Right lobe of liver (tissue), 4 donors: Measurements from ENCODE around the gene CDKAL1.

Experiments used
- POLR2A ChIP-seq: fragments of 450-650 bp; IDR thresholded peaks from one replicate; pipeline ENCODE4 v1.6.1; 2017; ENCODE audit warnings: antibody characterized with exemption, mild to moderate bottlenecking
- TF ChIP-seq, protein P1 (sequence below), 4 donors: fragments of 200-600 bp in 3 of 4; fragments of 450-650 bp in 1 of 4; IDR thresholded peaks; one replicate each; pipeline versions ENCODE4 v1.5.1 to v1.8.0; 2016 to 2022; ENCODE audit warnings: antibody characterized with exemption in 4 of 4, mild to moderate bottlenecking in 2 of 4
- donor health status: DM: no; HTN: no; CAD: no.
- donor health status: DM: no; HTN: no; CAD: no.
- donor health status: DM: no; HTN: yes; CAD: no.

DNA sequence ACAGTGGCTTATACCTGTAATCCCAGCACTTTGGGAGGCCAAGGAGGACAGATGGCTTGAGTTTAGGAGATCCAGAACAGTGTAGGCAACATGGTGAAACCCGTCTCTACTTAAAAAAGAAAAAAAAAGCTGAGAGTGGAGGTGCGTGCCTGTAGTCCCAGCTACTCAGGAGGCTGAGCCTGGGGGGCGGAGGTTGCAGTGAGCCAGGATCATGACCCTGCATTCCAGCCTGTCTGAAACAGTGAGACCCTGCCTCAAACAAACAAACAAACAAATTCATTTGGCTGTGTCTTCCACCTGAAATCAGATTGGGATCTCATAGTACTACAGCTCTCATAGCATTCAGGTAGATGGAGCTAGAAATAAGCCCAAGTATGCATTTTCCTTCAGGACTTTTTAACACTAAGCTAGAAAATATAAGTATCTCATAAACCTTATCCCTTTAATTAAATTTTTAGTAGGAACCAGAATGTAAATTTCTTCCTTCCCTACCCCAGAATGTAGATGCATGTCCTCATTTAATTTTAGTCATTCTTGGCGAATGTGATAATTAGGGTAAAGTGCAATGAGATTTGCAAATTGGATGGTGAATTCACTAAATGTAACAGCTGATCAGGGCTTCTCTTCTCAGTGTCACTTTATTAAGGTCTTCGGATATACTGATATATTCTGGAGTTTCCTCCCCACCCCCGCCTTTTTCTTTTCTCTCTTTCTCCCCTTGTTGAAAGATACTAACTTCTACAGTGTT, 190.4 kb downstream of the CDKAL1 start:
- TF ChIP-seq, protein P1, sequence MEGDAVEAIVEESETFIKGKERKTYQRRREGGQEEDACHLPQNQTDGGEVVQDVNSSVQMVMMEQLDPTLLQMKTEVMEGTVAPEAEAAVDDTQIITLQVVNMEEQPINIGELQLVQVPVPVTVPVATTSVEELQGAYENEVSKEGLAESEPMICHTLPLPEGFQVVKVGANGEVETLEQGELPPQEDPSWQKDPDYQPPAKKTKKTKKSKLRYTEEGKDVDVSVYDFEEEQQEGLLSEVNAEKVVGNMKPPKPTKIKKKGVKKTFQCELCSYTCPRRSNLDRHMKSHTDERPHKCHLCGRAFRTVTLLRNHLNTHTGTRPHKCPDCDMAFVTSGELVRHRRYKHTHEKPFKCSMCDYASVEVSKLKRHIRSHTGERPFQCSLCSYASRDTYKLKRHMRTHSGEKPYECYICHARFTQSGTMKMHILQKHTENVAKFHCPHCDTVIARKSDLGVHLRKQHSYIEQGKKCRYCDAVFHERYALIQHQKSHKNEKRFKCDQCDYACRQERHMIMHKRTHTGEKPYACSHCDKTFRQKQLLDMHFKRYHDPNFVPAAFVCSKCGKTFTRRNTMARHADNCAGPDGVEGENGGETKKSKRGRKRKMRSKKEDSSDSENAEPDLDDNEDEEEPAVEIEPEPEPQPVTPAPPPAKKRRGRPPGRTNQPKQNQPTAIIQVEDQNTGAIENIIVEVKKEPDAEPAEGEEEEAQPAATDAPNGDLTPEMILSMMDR (IDR thresholded peaks at IDR 0.05) = no peak
- no peak for TF ChIP-seq POLR2A
